Measurements from ENCODE around the gene ATOH8. TPM values are rescaled to one million over a fixed set of nuclear protein-coding genes. Genes with fewer than 3 reads are reported as not detected.

Gene ATOH8
- total and polyA plus RNA-seq, 5 donors, result 35.7 to 57.8 (median 52.6) TPM

GRCh38 chr2:85755122-85756027 lies 1.6 kb downstream of the ATOH8 start:
- Histone ChIP-seq H3K9me3 (ENCODE audit: control insufficient read depth, low read length) (no peaks in the 10 kb centered on the region), H3K27ac (ENCODE audit: low read length) (peak overlapping the region; percentile 89), H3K4me3 (ENCODE audit: low read length) (peak overlapping the region; percentile 95), H3K27me3 (ENCODE audit: control insufficient read depth, insufficient read depth) (no peaks in the 10 kb centered on the region), H3K4me1 (ENCODE audit: control insufficient read depth, insufficient read depth, low read length) (peaks cover 34% of the 10 kb centered on the region)
- under 1% methylated on average over 33 of the region's 33 CpGs for WGBS
- no peak for ATAC-seq
- intact Hi-C loops (cut with DNase I), result loop anchor here in 2 of 4 donors (2.0 kb wide), 2 partner anchors 13 to 15 kb away; no protein-coding TSS in a partner anchor
- peak in 2 of 3 donors; percentile 59 to 61 for DNase-seq

GRCh38 chr2:85756195-85756594 lies 2.4 kb downstream of the ATOH8 start:
- Histone ChIP-seq H3K27ac (ENCODE audit: low read length) (peak overlapping the region; percentile 55), H3K4me1 (ENCODE audit: control insufficient read depth, insufficient read depth, low read length) (peaks cover 34% of the 10 kb centered on the region), H3K27me3 (ENCODE audit: control insufficient read depth, insufficient read depth) (no peaks in the 10 kb centered on the region), H3K4me3 (ENCODE audit: low read length) (peak overlapping the region; percentile 95), H3K9me3 (ENCODE audit: control insufficient read depth, low read length) (no peaks in the 10 kb centered on the region)
- intact Hi-C loops (cut with DNase I), result no loop called here
- DNase-seq, result peak in 2 of 3 donors; percentile 54 to 63
- ATAC-seq, result no peak
- 40% methylated on average over 6 of the region's 6 CpGs for WGBS

- intact Hi-C loops (cut with DNase I), result no loop called here
- DNase-seq (peak in 1 of 3 donors; percentile 57), ATAC-seq (no peak)
- no peaks in the 10 kb centered on the region for H3K9me3 ChIP-seq (ENCODE audit: control insufficient read depth, low read length)
- no peaks in the 10 kb centered on the region for H3K27me3 ChIP-seq (ENCODE audit: control insufficient read depth, insufficient read depth)
- WGBS, result 41% methylated on average over 9 of the region's 9 CpGs
- H3K4me1 ChIP-seq (ENCODE audit: control insufficient read depth, insufficient read depth, low read length), result peaks cover 35% of the 10 kb centered on the region
- peak overlapping the region; percentile 95 for H3K4me3 ChIP-seq (ENCODE audit: low read length)
- peak overlapping the region; percentile 14 for H3K27ac ChIP-seq (ENCODE audit: low read length)
Measured at GRCh38 chr2:85756822-85757435, 3.1 kb downstream of the ATOH8 start.

- Histone ChIP-seq H3K9me3 (ENCODE audit: control insufficient read depth, low read length) (no peaks in the 10 kb centered on the region), H3K27me3 (ENCODE audit: control insufficient read depth, insufficient read depth) (no peaks in the 10 kb centered on the region), H3K4me3 (ENCODE audit: low read length) (peak overlapping the region; percentile 29), H3K27ac (ENCODE audit: low read length) (no peak overlapping the region), H3K4me1 (ENCODE audit: control insufficient read depth, insufficient read depth, low read length) (peaks cover 38% of the 10 kb centered on the region)
- intact Hi-C loops (cut with DNase I), result no loop called here
- ATAC-seq (no peak), DNase-seq (peak in 1 of 3 donors; percentile 2)
- WGBS, result 81% methylated on average over 5 of the region's 5 CpGs
Measured at GRCh38 chr2:85757860-85758259, 4.1 kb downstream of the ATOH8 start.

DNA sequence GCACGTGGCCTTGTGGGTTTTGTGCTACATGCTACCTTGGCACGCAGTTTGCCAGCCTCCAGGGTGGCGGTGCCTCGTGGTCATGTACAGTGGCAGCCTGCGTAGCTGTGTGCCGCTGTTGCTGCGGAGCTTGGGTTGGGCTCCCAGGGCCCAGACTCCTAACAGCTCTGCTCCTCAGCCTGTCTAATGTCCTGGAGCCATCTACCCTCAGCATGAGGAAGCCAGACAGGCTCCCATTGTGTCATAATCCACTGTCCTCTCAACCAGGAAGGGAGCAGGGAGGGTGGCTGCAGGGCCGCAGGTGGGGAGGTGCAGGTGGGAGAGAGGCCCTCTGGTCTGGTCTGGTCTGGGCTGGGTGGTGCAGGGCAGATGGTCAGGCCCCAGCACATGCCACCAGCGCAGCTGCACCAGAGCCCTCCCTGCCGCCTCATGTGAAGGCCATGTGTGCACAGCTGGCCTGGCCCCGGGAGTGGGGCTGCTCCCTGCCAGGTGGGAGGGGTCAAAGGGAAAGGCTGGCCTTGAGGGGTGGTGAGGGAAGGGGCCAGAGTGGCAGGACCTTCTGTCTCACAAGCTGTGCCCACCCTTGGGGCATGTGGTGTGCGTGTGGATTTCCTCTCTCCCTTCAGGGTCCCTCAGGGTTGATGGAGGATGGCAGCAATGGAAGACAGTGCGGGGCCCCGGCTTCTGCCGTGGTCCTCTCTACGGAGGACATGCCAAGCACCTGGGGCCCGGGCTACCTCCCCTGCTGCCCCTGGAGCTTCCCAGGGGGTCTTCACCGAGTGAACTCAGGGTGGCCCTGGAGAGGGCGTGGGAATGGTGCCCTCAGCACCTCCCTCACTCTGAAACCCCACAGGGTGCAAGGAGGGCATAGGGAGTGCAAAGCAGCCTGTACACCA lies 4.8 kb downstream of the ATOH8 start:
- H3K4me3 ChIP-seq (ENCODE audit: low read length), result peak overlapping the region; percentile 29

DNA sequence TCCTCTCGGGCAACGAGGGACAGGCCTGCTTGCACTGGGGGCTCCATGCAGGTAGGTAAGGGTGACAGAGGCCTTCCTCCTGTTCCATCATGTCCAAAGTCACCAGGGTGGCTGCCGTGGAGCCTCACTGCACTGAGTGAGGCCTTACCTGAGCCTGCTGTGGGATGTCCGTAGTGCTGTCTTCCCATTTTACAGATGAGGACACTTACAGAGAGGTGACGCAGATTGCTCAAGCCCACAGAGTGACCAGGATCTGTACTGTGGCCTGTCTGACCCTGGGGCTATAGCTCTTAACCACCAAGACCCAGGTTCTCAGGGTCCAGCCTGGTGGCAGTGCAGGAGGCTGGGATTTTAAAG lies 5.4 kb downstream of the ATOH8 start:
- Histone ChIP-seq H3K4me1 (ENCODE audit: control insufficient read depth, insufficient read depth, low read length) (peaks cover 41% of the 10 kb centered on the region), H3K27ac (ENCODE audit: low read length) (no peak overlapping the region), H3K4me3 (ENCODE audit: low read length) (peak overlapping the region; percentile 11), H3K9me3 (ENCODE audit: control insufficient read depth, low read length) (no peaks in the 10 kb centered on the region), H3K27me3 (ENCODE audit: control insufficient read depth, insufficient read depth) (no peaks in the 10 kb centered on the region)
- peak in 1 of 3 donors; percentile 36 for DNase-seq
- ATAC-seq, result no peak
- intact Hi-C loops (cut with DNase I), result no loop called here
- 80% methylated on average over 5 of the region's 5 CpGs for WGBS

More for the DNA sequence above, 4.8 kb downstream of the ATOH8 start:
- intact Hi-C loops (cut with DNase I), result no loop called here
- 58% methylated on average over 19 of the region's 19 CpGs for WGBS
- Histone ChIP-seq H3K9me3 (ENCODE audit: control insufficient read depth, low read length) (no peaks in the 10 kb centered on the region), H3K27ac (ENCODE audit: low read length) (peak overlapping the region; percentile 29), H3K27me3 (ENCODE audit: control insufficient read depth, insufficient read depth) (no peaks in the 10 kb centered on the region), H3K4me1 (ENCODE audit: control insufficient read depth, insufficient read depth, low read length) (peaks cover 39% of the 10 kb centered on the region)
- peak; percentile 2 to 4 for ATAC-seq
- DNase-seq, result peak; percentile 57 to 82 (median 79)

GRCh38 chr2:85760371-85760770 lies 6.6 kb downstream of the ATOH8 start:
- intact Hi-C loops (cut with DNase I), result no loop called here
- Histone ChIP-seq H3K4me3 (ENCODE audit: low read length) (no peak overlapping the region), H3K27ac (ENCODE audit: low read length) (peak overlapping the region; percentile 25), H3K9me3 (ENCODE audit: control insufficient read depth, low read length) (no peaks in the 10 kb centered on the region), H3K27me3 (ENCODE audit: control insufficient read depth, insufficient read depth) (no peaks in the 10 kb centered on the region), H3K4me1 (ENCODE audit: control insufficient read depth, insufficient read depth, low read length) (peaks cover 50% of the 10 kb centered on the region)
- WGBS, result 44% methylated on average over 6 of the region's 6 CpGs
- ATAC-seq, result no peak
- DNase-seq, result peak in 1 of 3 donors; percentile 36

DNA sequence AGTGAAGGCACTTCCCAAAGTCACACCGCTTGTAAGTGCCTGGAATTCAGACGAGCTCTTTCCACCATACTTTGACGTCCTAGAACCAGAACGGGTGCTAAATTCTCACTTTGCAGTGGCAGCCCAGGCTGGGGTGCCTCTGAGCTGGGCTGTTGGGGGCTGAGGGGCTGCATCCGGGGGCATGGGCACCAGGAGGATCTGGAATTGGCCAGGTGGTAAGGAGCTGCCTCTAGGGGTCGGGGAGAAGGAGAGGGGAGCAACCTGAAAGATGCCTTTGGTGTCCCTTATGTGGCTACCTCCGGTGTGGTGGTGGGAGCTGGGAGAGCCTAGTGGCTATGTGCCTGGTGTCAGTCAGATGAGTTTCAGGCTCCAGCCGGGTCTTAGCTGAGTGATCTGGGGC lies 7.1 kb downstream of the ATOH8 start:
- no peak overlapping the region for H3K4me3 ChIP-seq (ENCODE audit: low read length)
- DNase-seq (peak in 1 of 3 donors; percentile 54), ATAC-seq (no peak)
- no peaks in the 10 kb centered on the region for H3K27me3 ChIP-seq (ENCODE audit: control insufficient read depth, insufficient read depth)
- H3K9me3 ChIP-seq (ENCODE audit: control insufficient read depth, low read length), result no peaks in the 10 kb centered on the region
- peak overlapping the region; percentile 25 for H3K27ac ChIP-seq (ENCODE audit: low read length)
- intact Hi-C loops (cut with DNase I), result no loop called here
- peaks cover 54% of the 10 kb centered on the region for H3K4me1 ChIP-seq (ENCODE audit: control insufficient read depth, insufficient read depth, low read length)
- 70% methylated on average over 8 of the region's 8 CpGs for whole genome bisulfite sequencing

DNA sequence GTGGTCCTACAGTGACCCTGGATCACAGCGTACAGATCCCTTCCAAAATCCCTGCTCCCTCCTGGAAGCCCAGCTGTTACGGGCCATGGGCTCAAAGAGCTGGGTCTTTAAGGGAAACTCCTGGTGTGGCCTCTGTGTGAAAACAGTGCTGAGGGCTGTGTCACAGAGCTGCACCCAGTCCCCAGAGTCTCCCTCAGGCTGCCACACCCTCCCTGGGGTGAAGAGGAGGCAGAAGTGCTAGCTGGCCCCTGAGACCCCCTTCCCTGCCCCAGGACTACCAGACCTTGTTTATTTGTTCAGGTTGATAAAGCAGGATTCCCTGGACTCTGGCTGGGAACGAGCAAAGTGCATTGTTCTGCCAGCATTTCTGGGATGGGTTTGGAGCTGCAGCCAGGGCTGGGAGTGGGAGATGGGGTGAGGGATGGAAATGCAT lies 7.7 kb downstream of the ATOH8 start:
- no peak for ATAC-seq
- Histone ChIP-seq H3K4me3 (ENCODE audit: low read length) (no peak overlapping the region), H3K27me3 (ENCODE audit: control insufficient read depth, insufficient read depth) (no peaks in the 10 kb centered on the region), H3K9me3 (ENCODE audit: control insufficient read depth, low read length) (no peaks in the 10 kb centered on the region), H3K4me1 (ENCODE audit: control insufficient read depth, insufficient read depth, low read length) (peaks cover 60% of the 10 kb centered on the region), H3K27ac (ENCODE audit: low read length) (peak overlapping the region; percentile 18)
- peak in 2 of 3 donors; percentile 8 to 50 for DNase-seq
- intact Hi-C loops (cut with DNase I), result no loop called here
- WGBS, result 46% methylated on average over 3 of the region's 3 CpGs

GRCh38 chr2:85761946-85762345 lies 8.2 kb downstream of the ATOH8 start:
- no peak overlapping the region for H3K4me3 ChIP-seq (ENCODE audit: low read length)

More at GRCh38 chr2:85761946-85762345, 8.2 kb downstream of the ATOH8 start:
- no peak for DNase-seq
- Histone ChIP-seq H3K4me1 (ENCODE audit: control insufficient read depth, insufficient read depth, low read length) (peaks cover 63% of the 10 kb centered on the region), H3K27ac (ENCODE audit: low read length) (no peak overlapping the region), H3K9me3 (ENCODE audit: control insufficient read depth, low read length) (no peaks in the 10 kb centered on the region), H3K27me3 (ENCODE audit: control insufficient read depth, insufficient read depth) (no peaks in the 10 kb centered on the region)
- intact Hi-C loops (cut with DNase I), result no loop called here
- whole genome bisulfite sequencing, result 44% methylated on average over 4 of the region's 4 CpGs
- no peak for ATAC-seq
